Bronchial epithelial cell (primary cell): ENCODE data around the gene SERPINA9. TPM values are rescaled to one million over a fixed set of nuclear protein-coding genes. Genes with fewer than 3 reads are reported as not detected.
"Not testable (repeated sequence)": the region's sequence is repeated elsewhere in the genome, so short reads cannot be mapped to it uniquely, and the experiment has no call there.

Experiments
- DNase-seq: peaks from one replicate; pipeline ENCODE4 v3.0.0-alpha.2; 2010; ENCODE audit warnings: low read depth
- FAIRE-seq: peaks from 2 replicates; lab custom pipeline; 2011; peaks lifted over from hg19 to GRCh38; lab: Jason Lieb, UNC
- H3K27me3 ChIP-seq: 2 replicates; pipeline ENCODE4 v1.5.1; 2011; ENCODE audit warnings: low read length; ENCODE audit not compliant: control insufficient read depth, insufficient read depth
- H3K36me3 ChIP-seq: 2 replicates; pipeline ENCODE4 v1.5.1; 2011; ENCODE audit warnings: low read length; ENCODE audit not compliant: control insufficient read depth, insufficient read depth
- H3K4me3 ChIP-seq: 2 replicates; pipeline ENCODE4 v1.5.1; 2011; ENCODE audit warnings: mild to moderate bottlenecking, low read depth, low read length, control low read depth
- CTCF ChIP-seq: IDR thresholded peaks from 2 replicates; pipeline ENCODE4 v1.5.1; 2011; ENCODE audit warnings: mild to moderate bottlenecking, moderate library complexity, low read length, control low read depth, inconsistent platforms; ENCODE audit not compliant: insufficient read depth, severe bottlenecking
- total RNA-seq: library from RNA; depleted of rRNA; stranded (reverse); fragments of >200 nt; gene quantifications from 2 replicates; pipeline ENCODE4 v1.2.1, GENCODE V29; 2014

Gene SERPINA9
- total RNA-seq, 1 donor from 2014 or later = not detected

DNA sequence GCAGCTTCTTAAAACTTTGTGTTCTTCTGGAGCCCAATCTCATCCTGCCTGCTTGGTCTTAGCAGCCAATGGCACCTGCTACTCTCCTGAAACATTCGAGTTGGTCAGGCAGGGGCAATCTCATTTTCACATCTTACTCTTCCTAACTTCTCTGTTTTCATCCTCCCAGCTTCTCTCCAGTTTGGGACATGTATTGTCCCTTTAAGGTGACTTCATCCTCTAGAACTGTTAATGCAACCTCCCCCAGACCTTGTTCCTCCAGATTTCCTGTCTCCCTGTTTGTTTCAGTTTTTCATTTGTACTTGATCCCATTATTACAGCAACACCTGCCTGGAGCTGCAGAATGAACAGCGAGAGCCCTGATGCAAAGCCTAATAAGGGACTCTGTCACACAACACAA lies 54.7 kb downstream of the SERPINA9 start:
- no peak for TF ChIP-seq CTCF
- H3K36me3 ChIP-seq = no peaks in the 10 kb centered on the region
- no peak overlapping the region for H3K4me3 ChIP-seq
- FAIRE-seq (no peak), DNase-seq (no peak)
- no peaks in the 10 kb centered on the region for H3K27me3 ChIP-seq

GRCh38 chr14:94417497-94418205 lies 58.3 kb downstream of the SERPINA9 start:
- H3K27me3 ChIP-seq, H3K36me3 ChIP-seq, DNase-seq, FAIRE-seq, H3K4me3 ChIP-seq: not testable (repeated sequence)

Other genes with a start within 250 kb of the SERPINA9 start
- gene SERPINA10, start 182.9 kb downstream of the SERPINA9 start, total RNA-seq = not detected in 2 replicates
- not detected in 2 replicates for gene SERPINA6, start 152.9 kb downstream of the SERPINA9 start, total RNA-seq
- gene SERPINA2, start 109.5 kb downstream of the SERPINA9 start, total RNA-seq = not detected in 2 replicates
- 0.26 and 0.51 TPM in 2 replicates for gene SERPINA1, start 87.6 kb downstream of the SERPINA9 start, total RNA-seq
- gene SERPINA11, start 23.4 kb downstream of the SERPINA9 start, total RNA-seq = not detected in 2 replicates
- gene SERPINA12, start 33.3 kb upstream of the SERPINA9 start, total RNA-seq = not detected in 2 replicates
- gene SERPINA4, start 85.2 kb upstream of the SERPINA9 start, total RNA-seq = not detected in 2 replicates
- not detected in 2 replicates for gene SERPINA5, start 105.2 kb upstream of the SERPINA9 start, total RNA-seq
- 0.79 and 1.3 TPM in 2 replicates for gene SERPINA3, start 136.2 kb upstream of the SERPINA9 start, total RNA-seq